Measurements from ENCODE around the gene PTGES. TPM values are rescaled to one million over a fixed set of nuclear protein-coding genes. Genes with fewer than 3 reads are reported as not detected.
"Not testable (repeated sequence)": the region's sequence is repeated elsewhere in the genome, so short reads cannot be mapped to it uniquely, and the experiment has no call there.

PTGES gene
- polyA plus RNA-seq, 3 donors, result 0.29 to 1.8 (median 0.84) TPM

- no peak overlapping the region for H3K27ac Mint-ChIP-seq
- Histone ChIP-seq H3K79me2 (ENCODE audit: insufficient read depth, low read length) (no peaks in the 10 kb centered on the region), H3K27me3 (ENCODE audit: control insufficient read depth in 2 of 2, insufficient read depth in 2 of 2, low read length in 2 of 2) (no peaks in the 10 kb centered on the region), H3K9me3 (replicated peaks in 1 of 2; ENCODE audit: control insufficient read depth in 1 of 2, insufficient read depth in 1 of 2, low read length in 2 of 2) (no peaks in the 10 kb centered on the region), H3K4me2 (replicated peaks; ENCODE audit: extremely low read depth, low read length, poor library complexity, severe bottlenecking) (no peak overlapping the region), H4K20me1 (ENCODE audit: insufficient read depth, low read length) (no peaks in the 10 kb centered on the region), H2AFZ (ENCODE audit: insufficient read depth, low read depth, low read length, poor library complexity, severe bottlenecking) (no peak overlapping the region), H3K36me3 (replicated peaks in 1 of 2; ENCODE audit: control insufficient read depth in 1 of 2, insufficient read depth in 2 of 2, low read length in 2 of 2) (no peaks in the 10 kb centered on the region), H3K4me3 (replicated peaks in 1 of 3; ENCODE audit: low read depth in 2 of 3, low read length in 3 of 3) (no peak overlapping the region), H3K9ac (ENCODE audit: insufficient read depth, low read length, poor library complexity, severe bottlenecking) (no peak overlapping the region), H3K4me1 (ENCODE audit: control insufficient read depth in 1 of 2, insufficient read depth in 2 of 2, low read length in 2 of 2) (peaks cover 7 to 13% of the 10 kb centered on the region in 2 donors), H3K27ac (ENCODE audit: low read depth in 1 of 2, low read length in 2 of 2) (no peak overlapping the region)
- peaks cover 15% of the 10 kb centered on the region for H3K4me1 Mint-ChIP-seq
- peaks cover 17 to 24% (median 22%) of the 10 kb centered on the region in 3 donors for H3K27me3 Mint-ChIP-seq (ENCODE audit: low read depth in 3 of 3)
- WGBS (ENCODE audit: insufficient coverage), result no CpG with 5 or more reads among the region's 1 CpG
- DNase-seq, result no peak
- H3K36me3 Mint-ChIP-seq, result no peaks in the 10 kb centered on the region
- H3K4me3 Mint-ChIP-seq, result no peak overlapping the region
- peaks cover 0 to 1% (median 0%) of the 10 kb centered on the region in 7 donors for H3K9me3 Mint-ChIP-seq
- intact Hi-C loops (cut with micrococcal nuclease), result loop anchor here (2.0 to 10.0 kb wide), 2 partner anchors 59 to 651 kb away; no protein-coding TSS in a partner anchor
- TF ChIP-seq CTCF (IDR thresholded peaks at IDR 0.05), result no peak
Measured at GRCh38 chr9:129785866-129786265, 33.0 kb upstream of the PTGES start.

GRCh38 chr9:129784970-129785369 is 32.1 kb upstream of the PTGES start:
- H2AFZ ChIP-seq (ENCODE audit: insufficient read depth, low read depth, low read length, poor library complexity, severe bottlenecking); H3K4me3 Mint-ChIP-seq; H3K9me3 Mint-ChIP-seq; H3K4me3 ChIP-seq (replicated peaks in 1 of 3; ENCODE audit: low read depth in 2 of 3, low read length in 3 of 3); H3K79me2 ChIP-seq (ENCODE audit: insufficient read depth, low read length); H3K27ac ChIP-seq (ENCODE audit: low read depth in 1 of 2, low read length in 2 of 2); H3K4me2 ChIP-seq (replicated peaks; ENCODE audit: extremely low read depth, low read length, poor library complexity, severe bottlenecking); H3K9me3 ChIP-seq (replicated peaks in 1 of 2; ENCODE audit: control insufficient read depth in 1 of 2, insufficient read depth in 1 of 2, low read length in 2 of 2); H3K27me3 ChIP-seq (ENCODE audit: control insufficient read depth in 2 of 2, insufficient read depth in 2 of 2, low read length in 2 of 2); H3K36me3 ChIP-seq (replicated peaks in 1 of 2; ENCODE audit: control insufficient read depth in 1 of 2, insufficient read depth in 2 of 2, low read length in 2 of 2); H4K20me1 ChIP-seq (ENCODE audit: insufficient read depth, low read length); H3K9ac ChIP-seq (ENCODE audit: insufficient read depth, low read length, poor library complexity, severe bottlenecking); DNase-seq; H3K36me3 Mint-ChIP-seq: not testable (repeated sequence)
- H3K4me1 ChIP-seq (ENCODE audit: control insufficient read depth in 1 of 2, insufficient read depth in 2 of 2, low read length in 2 of 2), result peaks cover 16 to 19% of the 10 kb centered on the region in 2 donors
- H3K27ac Mint-ChIP-seq, result peak overlapping the region in 1 of 7 donors; percentile 41
- 73% methylated on average over 9 of the region's 11 CpGs for WGBS (ENCODE audit: insufficient coverage)
- intact Hi-C loops (cut with micrococcal nuclease), result loop anchor here (2.0 to 10.0 kb wide), 2 partner anchors 58 to 650 kb away; no protein-coding TSS in a partner anchor
- H3K4me1 Mint-ChIP-seq, result peaks cover 21% of the 10 kb centered on the region
- peaks cover 17 to 26% (median 20%) of the 10 kb centered on the region in 3 donors for H3K27me3 Mint-ChIP-seq (ENCODE audit: low read depth in 3 of 3)
